GM19463 (cell line): ENCODE data around the gene EIF4A3.
"Not testable (repeated sequence)": the region's sequence is repeated elsewhere in the genome, so short reads cannot be mapped to it uniquely, and the experiment has no call there.

Experiments used
- ATAC-seq: cut with Tn5 transposase; IDR thresholded peaks from one replicate; pipeline ENCODE4 v1.9.1; 2021; ENCODE audit warnings: mild to moderate bottlenecking, moderate library complexity; ENCODE audit not compliant: unreplicated experiment

The EIF4A3 gene

GRCh38 chr17:80101946-80102663 is 44.8 kb downstream of the EIF4A3 start:
- ATAC-seq: peak; percentile 7

GRCh38 chr17:80101011-80101945 is 45.6 kb downstream of the EIF4A3 start, which contains the start of gene GAA:
Gene GAA (plus strand): TSS chr17:80101581. CDS start chr17:80104587, 3,006 bp downstream.
- peak; percentile 75 for ATAC-seq

GRCh38 chr17:80100035-80100323 is 46.9 kb downstream of the EIF4A3 start:
- no peak for ATAC-seq

GRCh38 chr17:80099291-80100034 is 47.5 kb downstream of the EIF4A3 start:
- ATAC-seq: no peak

GRCh38 chr17:80097844-80098691 is 48.9 kb downstream of the EIF4A3 start:
- ATAC-seq: no peak

GRCh38 chr17:80097127-80097621 is 49.8 kb downstream of the EIF4A3 start:
- ATAC-seq: no peak

- ATAC-seq: no peak
Measured at GRCh38 chr17:80096561-80097021, 50.3 kb downstream of the EIF4A3 start.

- no peak for ATAC-seq
Measured at GRCh38 chr17:80095844-80096475, 51.0 kb downstream of the EIF4A3 start.

GRCh38 chr17:80095038-80095843 is 51.7 kb downstream of the EIF4A3 start:
- no peak for ATAC-seq

- no peak for ATAC-seq
Measured at GRCh38 chr17:80092959-80093358, 54.0 kb downstream of the EIF4A3 start.

- no peak for ATAC-seq
Measured at GRCh38 chr17:80091376-80091775, 55.6 kb downstream of the EIF4A3 start.

- not testable (repeated sequence) for ATAC-seq
Measured at GRCh38 chr17:80090164-80090563, 56.8 kb downstream of the EIF4A3 start.

GRCh38 chr17:80089762-80090161 is 57.2 kb downstream of the EIF4A3 start:
- no peak for ATAC-seq

GRCh38 chr17:80087346-80088265 is 59.3 kb downstream of the EIF4A3 start:
- ATAC-seq: no peak

GRCh38 chr17:80086616-80087015 is 60.3 kb downstream of the EIF4A3 start:
- no peak for ATAC-seq

- ATAC-seq: no peak
Measured at GRCh38 chr17:80086081-80086480, 60.8 kb downstream of the EIF4A3 start.

GRCh38 chr17:80084773-80085172 is 62.2 kb downstream of the EIF4A3 start:
- no peak for ATAC-seq
